IPS-20b (cell line): Measurements from ENCODE around the gene SLC6A18.

ENCODE experiments used
- H3K27ac ChIP-seq: one replicate; pipeline ENCODE4 v1.5.1; 2013; ENCODE audit warnings: low read length
- H3K27me3 ChIP-seq: 2 replicates; pipeline ENCODE4 v1.6.1; 2013; ENCODE audit warnings: mild to moderate bottlenecking, low read length, inconsistent platforms; ENCODE audit not compliant: insufficient read depth
- H3K36me3 ChIP-seq: 2 replicates; pipeline ENCODE4 v1.6.1; 2013; ENCODE audit warnings: low read depth, mild to moderate bottlenecking, inconsistent platforms, low read length, moderate library complexity; ENCODE audit not compliant: insufficient read depth
- H3K4me1 ChIP-seq: 2 replicates; pipeline ENCODE4 v1.6.1; 2013; ENCODE audit warnings: mild to moderate bottlenecking, control low read depth, inconsistent platforms, low read length, moderate library complexity; ENCODE audit not compliant: insufficient read depth
- H3K4me3 ChIP-seq: 2 replicates; pipeline ENCODE4 v1.5.1; 2013; ENCODE audit warnings: mild to moderate bottlenecking, low read length, inconsistent platforms
- H3K9ac ChIP-seq: 2 replicates; pipeline ENCODE4 v1.6.1; 2013; ENCODE audit warnings: low read depth, mild to moderate bottlenecking, inconsistent platforms, low read length, moderate library complexity
- H3K9me3 ChIP-seq: 2 replicates; pipeline ENCODE4 v1.6.1; 2013; ENCODE audit warnings: mild to moderate bottlenecking, low read depth, low read length, inconsistent platforms; ENCODE audit not compliant: insufficient read depth

SLC6A18 gene

GRCh38 chr5:1244255-1244654 is 19.1 kb downstream of the SLC6A18 start:
- no peaks in the 10 kb centered on the region; the same call in 1 of the 2 replicates for H3K4me1 ChIP-seq
- H3K27me3 ChIP-seq: no peaks in the 10 kb centered on the region; the same call in 1 of the 2 replicates
- H3K27ac ChIP-seq: no peak overlapping the region

GRCh38 chr5:1244976-1245375 is 19.8 kb downstream of the SLC6A18 start:
- H3K27me3 ChIP-seq: no peaks in the 10 kb centered on the region; the same call in 1 of the 2 replicates
- H3K4me3 ChIP-seq: no peak overlapping the region

More at GRCh38 chr5:1244255-1244654, 19.1 kb downstream of the SLC6A18 start:
- no peaks in the 10 kb centered on the region for H3K9me3 ChIP-seq
- no peak overlapping the region for H3K9ac ChIP-seq
- no peaks in the 10 kb centered on the region for H3K36me3 ChIP-seq
- H3K4me3 ChIP-seq: no peak overlapping the region

GRCh38 chr5:1245905-1246576 is 20.9 kb downstream of the SLC6A18 start:
- Histone ChIP-seq H3K36me3 (no peaks in the 10 kb centered on the region), H3K9me3 (no peaks in the 10 kb centered on the region), H3K27ac (no peak overlapping the region), H3K27me3 (no peaks in the 10 kb centered on the region; the same call in 1 of the 2 replicates), H3K4me1 (no peaks in the 10 kb centered on the region; the same call in 1 of the 2 replicates), H3K9ac (no peak overlapping the region), H3K4me3 (no peak overlapping the region)

More at GRCh38 chr5:1244976-1245375, 19.8 kb downstream of the SLC6A18 start:
- no peaks in the 10 kb centered on the region; the same call in 1 of the 2 replicates for H3K4me1 ChIP-seq
- H3K27ac ChIP-seq: no peak overlapping the region
- no peaks in the 10 kb centered on the region for H3K9me3 ChIP-seq
- H3K9ac ChIP-seq: no peak overlapping the region
- H3K36me3 ChIP-seq: no peaks in the 10 kb centered on the region

- H3K9ac ChIP-seq: no peak overlapping the region
- no peak overlapping the region for H3K27ac ChIP-seq
- no peak overlapping the region for H3K4me3 ChIP-seq
- H3K27me3 ChIP-seq: no peaks in the 10 kb centered on the region; the same call in 1 of the 2 replicates
- H3K36me3 ChIP-seq: no peaks in the 10 kb centered on the region
- H3K4me1 ChIP-seq: no peaks in the 10 kb centered on the region; the same call in 1 of the 2 replicates
- no peaks in the 10 kb centered on the region for H3K9me3 ChIP-seq
Measured at GRCh38 chr5:1246711-1247431, 21.7 kb downstream of the SLC6A18 start.

- H3K36me3 ChIP-seq: no peaks in the 10 kb centered on the region
- H3K9me3 ChIP-seq: no peaks in the 10 kb centered on the region
- no peak overlapping the region for H3K9ac ChIP-seq
- H3K27me3 ChIP-seq: no peaks in the 10 kb centered on the region; the same call in 1 of the 2 replicates
- H3K27ac ChIP-seq: no peak overlapping the region
- H3K4me1 ChIP-seq: no peaks in the 10 kb centered on the region; the same call in 1 of the 2 replicates
- no peak overlapping the region for H3K4me3 ChIP-seq
Measured at GRCh38 chr5:1247811-1248210, 22.6 kb downstream of the SLC6A18 start.

- no peaks in the 10 kb centered on the region for H3K36me3 ChIP-seq
- H3K4me1 ChIP-seq: no peaks in the 10 kb centered on the region
- H3K27me3 ChIP-seq: no peaks in the 10 kb centered on the region; the same call in 1 of the 2 replicates
- H3K4me3 ChIP-seq: no peak overlapping the region
- no peaks in the 10 kb centered on the region for H3K9me3 ChIP-seq
- no peak overlapping the region for H3K27ac ChIP-seq
- H3K9ac ChIP-seq: no peak overlapping the region
Measured at GRCh38 chr5:1249366-1250280, 24.4 kb downstream of the SLC6A18 start.

GRCh38 chr5:1251678-1252580 is 26.7 kb downstream of the SLC6A18 start:
- Histone ChIP-seq H3K27me3 (no peaks in the 10 kb centered on the region; the same call in 1 of the 2 replicates), H3K9ac (no peak overlapping the region), H3K36me3 (no peaks in the 10 kb centered on the region), H3K27ac (no peak overlapping the region), H3K9me3 (no peaks in the 10 kb centered on the region), H3K4me1 (no peaks in the 10 kb centered on the region), H3K4me3 (no peak overlapping the region)

GRCh38 chr5:1252681-1253080 is 27.5 kb downstream of the SLC6A18 start:
- no peaks in the 10 kb centered on the region for H3K9me3 ChIP-seq
- H3K4me3 ChIP-seq: no peak overlapping the region
- no peaks in the 10 kb centered on the region for H3K4me1 ChIP-seq
- no peak overlapping the region for H3K9ac ChIP-seq
- no peaks in the 10 kb centered on the region for H3K36me3 ChIP-seq
- no peaks in the 10 kb centered on the region; the same call in 1 of the 2 replicates for H3K27me3 ChIP-seq
- H3K27ac ChIP-seq: no peak overlapping the region

GRCh38 chr5:1253456-1254105 is 28.4 kb downstream of the SLC6A18 start:
- Histone ChIP-seq H3K4me3 (no peak overlapping the region), H3K27me3 (no peaks in the 10 kb centered on the region), H3K9me3 (no peaks in the 10 kb centered on the region), H3K27ac (no peak overlapping the region), H3K9ac (no peak overlapping the region), H3K4me1 (no peaks in the 10 kb centered on the region), H3K36me3 (no peaks in the 10 kb centered on the region)

- H3K9ac ChIP-seq: no peak overlapping the region
- no peak overlapping the region for H3K4me3 ChIP-seq
- H3K27me3 ChIP-seq: no peaks in the 10 kb centered on the region
- no peak overlapping the region for H3K27ac ChIP-seq
- no peaks in the 10 kb centered on the region for H3K9me3 ChIP-seq
- no peaks in the 10 kb centered on the region for H3K4me1 ChIP-seq
- H3K36me3 ChIP-seq: no peaks in the 10 kb centered on the region
Measured at GRCh38 chr5:1254196-1254595, 29.0 kb downstream of the SLC6A18 start.
